OCI-LY7 (cell line): ENCODE measurements around the gene BTBD17. TPM values are rescaled to one million over a fixed set of nuclear protein-coding genes. Genes with fewer than 3 reads are reported as not detected.

Experiments
- BruUV-seq: library from RNA; stranded (reverse); fragments of 400-500 nt; replicated peaks from 2 replicates; lab custom pipeline; 2021; lab: Mats Ljungman, UMichigan
- CTCF ChIA-PET: fragments of 300-600 bp; sonication (Branson Sonifier 250); formaldehyde crosslinking; loops from one replicate; lab custom pipeline; 2022; ENCODE audit warnings: antibody characterized with exemption; ENCODE audit not compliant: unreplicated experiment; lab: Charles Lee
- POLR2A ChIA-PET: fragments of 300-600 bp; sonication (Branson Sonifier 250); formaldehyde crosslinking; loops from one replicate; lab custom pipeline; 2022; ENCODE audit warnings: antibody characterized with exemption; lab: Charles Lee
- DNase-seq: peaks from one replicate; pipeline ENCODE4 v3.0.0-alpha.2; 2015; ENCODE audit warnings: low spot score
- H2AFZ ChIP-seq: fragments of 200-600 bp; sonication (generic), shearing (Covaris generic); 2 replicates; pipeline ENCODE4 v1.6.1; 2014; ENCODE audit warnings: mild to moderate bottlenecking, antibody characterized with exemption, low read length, moderate library complexity
- H3K27ac ChIP-seq: fragments of 200-600 bp; sonication (generic); 2 replicates; pipeline ENCODE4 v1.5.1; 2014; ENCODE audit warnings: mixed run types, low read depth, mild to moderate bottlenecking, moderate library complexity, low read length, inconsistent platforms; ENCODE audit not compliant: poor library complexity, severe bottlenecking
- H3K36me3 ChIP-seq: fragments of 200-600 bp; sonication (generic); 2 replicates; pipeline ENCODE4 v1.6.1; 2014; ENCODE audit warnings: mild to moderate bottlenecking, antibody characterized with exemption, low read length, moderate library complexity, mixed read lengths; ENCODE audit not compliant: insufficient read depth
- H3K4me1 ChIP-seq: fragments of 200-600 bp; sonication (generic); 2 replicates; pipeline ENCODE4 v1.5.1; 2014; ENCODE audit warnings: mild to moderate bottlenecking, low read length; ENCODE audit not compliant: insufficient read depth, poor library complexity, severe bottlenecking
- H3K4me2 ChIP-seq: fragments of 200-600 bp; sonication (generic); 2 replicates; pipeline ENCODE4 v1.6.1; 2014; ENCODE audit warnings: mild to moderate bottlenecking, low read length
- H3K4me3 ChIP-seq: fragments of 200-600 bp; sonication (generic); 2 replicates; pipeline ENCODE4 v1.5.1; 2014; ENCODE audit warnings: mild to moderate bottlenecking, low read depth, low read length; ENCODE audit not compliant: poor library complexity, severe bottlenecking
- H3K79me2 ChIP-seq: fragments of 200-600 bp; sonication (generic); 2 replicates; pipeline ENCODE4 v1.6.1; 2016; ENCODE audit warnings: low read depth, mild to moderate bottlenecking, low read length, moderate library complexity, mixed read lengths; ENCODE audit not compliant: insufficient read depth
- H3K9me2 ChIP-seq: fragments of 200-600 bp; sonication (generic); 2 replicates; pipeline ENCODE4 v1.6.1; 2016; ENCODE audit warnings: mild to moderate bottlenecking, low read length, mixed read lengths; ENCODE audit not compliant: insufficient read depth
- H3K9me3 ChIP-seq: fragments of 200-600 bp; sonication (generic); 2 replicates; pipeline ENCODE4 v1.6.1; 2014; ENCODE audit warnings: mild to moderate bottlenecking, mixed run types, low read length, mixed read lengths
- H4K20me1 ChIP-seq: fragments of 200-600 bp; sonication (generic); 2 replicates; pipeline ENCODE4 v1.6.1; 2014; ENCODE audit warnings: mild to moderate bottlenecking, antibody characterized with exemption, low read length, moderate library complexity, mixed read lengths; ENCODE audit not compliant: insufficient read depth
- CTCF ChIP-seq: fragments of 200-600 bp; sonication (generic); conservative IDR thresholded peaks from 2 replicates; pipeline ENCODE4 v1.5.1; 2014; ENCODE audit warnings: mild to moderate bottlenecking, antibody characterized with exemption, low read length, moderate library complexity, mixed read lengths
- EZH2phosphoT487 ChIP-seq: fragments of 200-600 bp; sonication (generic); IDR thresholded peaks from 2 replicates; pipeline ENCODE4 v1.6.1; 2018; ENCODE audit warnings: low read depth, borderline replicate concordance, mild to moderate bottlenecking, mixed run types, antibody characterized with exemption, low read length, moderate library complexity, mixed read lengths
- intact Hi-C: fragments of 100-400 bp; cut with micrococcal nuclease; formaldehyde crosslinking; loops from one replicate; pipeline ENCODE4 v1.10.0; 2022; ENCODE audit not compliant: unreplicated experiment
- total RNA-seq, 2 experiments: library from RNA; depleted of rRNA in 1 of 2; stranded (reverse); fragments of >200 nt in 1 of 2; shearing (Covaris generic) in 1 of 2; gene quantifications; 2 replicates each; pipeline ENCODE4 v1.2.3, GENCODE V29; 2014 to 2022

BTBD17 gene
- total RNA-seq, 2 experiments from 2014 or later, result not detected

GRCh38 chr17:74350486-74350885, 11.2 kb downstream of the BTBD17 start:
- intact Hi-C loops, result loop anchor here (5.0 kb wide), 1 partner anchor 138 kb away; the partner anchor contains the start of gene TTYH2
- no peak overlapping the region for H2AFZ ChIP-seq
- H3K4me1 ChIP-seq, result no peaks in the 10 kb centered on the region
- H3K79me2 ChIP-seq, result no peaks in the 10 kb centered on the region
- no peaks in the 10 kb centered on the region for H3K36me3 ChIP-seq
- ChIA-PET CTCF (no interaction called here), POLR2A (no interaction called here)
- no peak overlapping the region for H3K27ac ChIP-seq
- DNase-seq, result no peak
- no TSS peak for BruUV-seq
- H3K9me3 ChIP-seq, result no peaks in the 10 kb centered on the region
- TF ChIP-seq CTCF, result no peak
- TF ChIP-seq EZH2phosphoT487, result no peak
- H3K4me3 ChIP-seq, result no peak overlapping the region
- no peaks in the 10 kb centered on the region for H4K20me1 ChIP-seq
- no peaks in the 10 kb centered on the region for H3K9me2 ChIP-seq
- no peak overlapping the region for H3K4me2 ChIP-seq

GRCh38 chr17:74349120-74349519, 12.5 kb downstream of the BTBD17 start:
- H3K9me2 ChIP-seq, result no peaks in the 10 kb centered on the region
- no peaks in the 10 kb centered on the region for H3K4me1 ChIP-seq
- BruUV-seq, result no TSS peak
- H3K4me2 ChIP-seq, result no peak overlapping the region
- no peak for DNase-seq
- no peaks in the 10 kb centered on the region for H3K9me3 ChIP-seq
- TF ChIP-seq CTCF (no peak), EZH2phosphoT487 (no peak)
- ChIA-PET POLR2A (interaction anchor here (0.6 kb wide), 1 partner anchor 16 kb away, joined by 3 read pairs; no protein-coding TSS in a partner anchor), CTCF (no interaction called here)
- H4K20me1 ChIP-seq, result no peaks in the 10 kb centered on the region
- H3K4me3 ChIP-seq, result no peak overlapping the region
- intact Hi-C loops, result no loop called here
- no peaks in the 10 kb centered on the region for H3K36me3 ChIP-seq
- H3K27ac ChIP-seq, result no peak overlapping the region
- no peaks in the 10 kb centered on the region for H3K79me2 ChIP-seq
- H2AFZ ChIP-seq, result no peak overlapping the region

- BruUV-seq, result no TSS peak
- no peak overlapping the region for H2AFZ ChIP-seq
- H3K4me2 ChIP-seq, result no peak overlapping the region
- H3K4me3 ChIP-seq, result no peak overlapping the region
- DNase-seq, result no peak
- intact Hi-C loops, result no loop called here
- no peaks in the 10 kb centered on the region for H3K9me2 ChIP-seq
- POLR2A ChIA-PET, result no interaction called here
- no peak overlapping the region for H3K27ac ChIP-seq
- H3K4me1 ChIP-seq, result no peaks in the 10 kb centered on the region
- no peaks in the 10 kb centered on the region for H3K36me3 ChIP-seq
- CTCF ChIA-PET, result interaction anchor here (0.6 kb wide), 1 partner anchor 35 kb away, joined by 5 read pairs; no protein-coding TSS in a partner anchor
- TF ChIP-seq CTCF (no peak), EZH2phosphoT487 (no peak)
- no peaks in the 10 kb centered on the region for H3K79me2 ChIP-seq
- H3K9me3 ChIP-seq, result no peaks in the 10 kb centered on the region
- H4K20me1 ChIP-seq, result no peaks in the 10 kb centered on the region
These were observed 14.0 kb downstream of the BTBD17 start for GRCh38 chr17:74347646-74348045.
